Measurements from ENCODE around the gene SESN3.

- no peak for TF ChIP-seq POLR2A (IDR thresholded peaks at IDR 0.05)
- TF ChIP-seq CTCF (IDR thresholded peaks at IDR 0.05): no peak
Observed at GRCh38 chr11:95277868-95278267, 46.9 kb upstream of the SESN3 start.
